Neuron (in vitro differentiated cells): ENCODE measurements around the gene CST11.

Experiments used
- H2AFZ ChIP-seq: one replicate; pipeline ENCODE4 v1.6.1; 2013; ENCODE audit warnings: low read depth, mild to moderate bottlenecking, inconsistent platforms, low read length, moderate library complexity
- H3K27me3 ChIP-seq: one replicate; pipeline ENCODE4 v1.6.1; 2013; ENCODE audit warnings: low read length; ENCODE audit not compliant: insufficient read depth
- H3K36me3 ChIP-seq: one replicate; pipeline ENCODE4 v1.6.1; 2013; ENCODE audit warnings: low read length; ENCODE audit not compliant: insufficient read depth
- H3K4me1 ChIP-seq: one replicate; pipeline ENCODE4 v1.6.1; 2013; ENCODE audit warnings: low read length; ENCODE audit not compliant: insufficient read depth
- H3K4me3 ChIP-seq: 2 replicates; pipeline ENCODE4 v1.5.1; 2013; ENCODE audit warnings: mild to moderate bottlenecking, low read length, moderate library complexity
- H3K9me3 ChIP-seq: one replicate; pipeline ENCODE4 v1.6.1; 2013; ENCODE audit warnings: low read length

CST11 gene

DNA sequence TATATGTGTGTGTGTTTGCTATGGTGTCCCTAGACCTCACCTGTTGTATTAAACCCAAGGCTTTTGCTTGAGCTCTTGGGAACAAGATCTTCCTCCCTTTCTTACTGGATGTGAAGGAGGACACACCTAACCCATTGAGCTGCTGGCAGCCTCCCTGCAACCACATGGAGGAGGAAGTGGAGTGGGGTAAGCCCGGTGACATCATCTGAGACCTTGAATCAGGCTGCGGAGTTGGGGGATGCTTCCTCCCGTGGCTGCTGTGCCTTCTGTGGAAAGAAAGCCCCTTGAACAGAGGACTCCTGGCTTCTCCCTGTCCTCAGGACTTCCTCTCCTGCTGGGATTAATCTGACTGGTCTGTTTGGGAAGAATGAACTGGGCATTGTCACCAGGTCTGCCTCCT lies 3.3 kb downstream of the CST11 start:
- no peaks in the 10 kb centered on the region for H3K36me3 ChIP-seq
- H2AFZ ChIP-seq: no peak overlapping the region
- no peaks in the 10 kb centered on the region for H3K4me1 ChIP-seq
- no peak overlapping the region for H3K4me3 ChIP-seq
- no peaks in the 10 kb centered on the region for H3K9me3 ChIP-seq
- peaks cover 4% of the 10 kb centered on the region for H3K27me3 ChIP-seq

DNA sequence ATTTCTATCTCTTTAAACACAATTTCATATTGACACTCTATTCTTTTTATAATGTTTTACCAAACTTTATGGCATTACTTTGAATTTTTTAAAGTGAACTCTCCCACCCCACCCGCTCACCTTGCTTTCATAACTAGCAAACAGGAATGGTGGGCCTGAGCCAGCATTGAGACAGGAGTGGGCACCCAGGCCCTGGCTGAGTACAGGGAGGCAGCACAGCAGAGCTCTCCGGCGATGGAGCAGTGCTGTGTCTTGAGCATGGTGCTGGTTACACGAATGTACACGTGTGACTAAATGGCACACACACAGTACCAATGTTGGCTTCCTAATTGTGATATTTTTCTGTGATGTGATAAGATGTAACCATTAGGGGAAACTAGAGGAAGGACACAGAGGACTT lies 4.5 kb downstream of the CST11 start:
- Histone ChIP-seq H2AFZ (no peak overlapping the region), H3K27me3 (peaks cover 4% of the 10 kb centered on the region)

DNA sequence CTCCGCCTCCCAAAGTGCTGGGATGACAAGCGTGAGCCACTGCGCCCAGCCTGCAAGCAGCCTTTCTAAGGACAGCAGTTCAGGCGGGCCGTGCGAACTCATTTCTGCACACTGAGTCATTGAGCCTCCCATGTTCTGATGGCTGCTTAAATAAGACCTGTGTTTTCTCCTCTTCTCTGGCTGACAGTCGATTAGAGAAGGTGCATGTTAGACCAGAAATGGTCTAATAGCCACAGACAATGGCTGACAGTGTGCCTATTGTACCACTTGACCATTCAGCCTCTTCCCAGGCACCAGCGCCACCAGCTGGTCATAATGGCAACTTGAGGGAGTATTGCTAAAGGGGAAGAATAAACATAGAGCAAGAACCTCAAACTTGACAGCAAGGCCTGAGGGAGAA lies 6.2 kb downstream of the CST11 start:
- Histone ChIP-seq H2AFZ (no peak overlapping the region), H3K4me3 (no peak overlapping the region), H3K9me3 (no peaks in the 10 kb centered on the region), H3K36me3 (no peaks in the 10 kb centered on the region), H3K27me3 (no peaks in the 10 kb centered on the region), H3K4me1 (no peaks in the 10 kb centered on the region)

More for the DNA sequence above, 4.5 kb downstream of the CST11 start:
- H3K4me1 ChIP-seq: no peaks in the 10 kb centered on the region
- no peaks in the 10 kb centered on the region for H3K36me3 ChIP-seq
- H3K9me3 ChIP-seq: no peaks in the 10 kb centered on the region
- no peak overlapping the region for H3K4me3 ChIP-seq

DNA sequence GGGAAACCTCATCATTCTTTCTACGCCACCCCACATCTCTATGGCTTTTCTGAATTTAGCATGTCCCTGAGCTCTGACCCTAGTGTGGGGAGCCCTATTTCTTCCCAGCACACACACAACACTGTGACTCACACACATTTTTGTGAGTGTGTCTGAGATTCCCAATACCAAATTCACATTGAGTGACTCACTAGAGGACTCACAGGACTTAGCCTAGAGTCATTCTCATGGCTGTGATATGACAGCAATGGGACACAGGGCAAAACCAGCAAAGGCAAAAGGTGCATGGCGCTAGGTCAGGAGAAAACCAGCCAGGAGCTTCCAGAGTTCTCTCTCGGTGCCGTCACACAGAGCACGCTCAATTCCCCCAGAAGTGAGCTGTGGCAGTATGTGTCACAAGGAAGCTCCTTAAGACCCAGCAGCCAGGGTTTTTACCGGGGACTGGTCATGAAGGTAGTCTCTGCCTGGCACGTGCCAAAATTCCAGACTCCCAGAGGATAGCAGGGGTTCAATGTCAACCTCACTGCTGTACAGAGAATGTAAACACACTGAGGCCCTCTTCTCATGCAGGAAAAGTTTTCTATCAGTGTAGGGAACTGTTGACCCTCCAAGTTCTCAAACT lies 7.0 kb downstream of the CST11 start:
- Histone ChIP-seq H3K36me3 (no peaks in the 10 kb centered on the region), H2AFZ (no peak overlapping the region), H3K4me3 (no peak overlapping the region), H3K9me3 (no peaks in the 10 kb centered on the region), H3K4me1 (no peaks in the 10 kb centered on the region), H3K27me3 (no peaks in the 10 kb centered on the region)

DNA sequence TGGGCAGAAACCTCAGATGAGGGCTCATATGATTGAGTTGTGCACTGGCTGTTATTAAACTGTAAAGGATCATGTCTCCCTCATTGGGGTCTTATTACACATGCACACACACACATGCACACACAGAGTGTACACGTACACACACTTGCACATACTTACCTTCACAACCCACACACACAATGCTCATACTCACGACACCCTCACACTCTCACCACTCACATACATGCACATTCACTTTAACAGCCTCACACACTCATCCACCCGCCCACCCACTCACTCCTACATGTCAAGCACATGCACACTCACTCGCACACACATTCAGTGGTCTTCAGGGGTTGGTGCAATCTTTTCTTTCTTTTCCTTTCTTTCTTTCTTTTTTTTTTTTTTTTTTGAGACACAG lies 7.8 kb downstream of the CST11 start:
- H3K4me3 ChIP-seq: no peak overlapping the region
- H3K9me3 ChIP-seq: no peaks in the 10 kb centered on the region
- H3K4me1 ChIP-seq: no peaks in the 10 kb centered on the region
- H3K27me3 ChIP-seq: peaks cover 5% of the 10 kb centered on the region
- no peaks in the 10 kb centered on the region for H3K36me3 ChIP-seq
- H2AFZ ChIP-seq: no peak overlapping the region

DNA sequence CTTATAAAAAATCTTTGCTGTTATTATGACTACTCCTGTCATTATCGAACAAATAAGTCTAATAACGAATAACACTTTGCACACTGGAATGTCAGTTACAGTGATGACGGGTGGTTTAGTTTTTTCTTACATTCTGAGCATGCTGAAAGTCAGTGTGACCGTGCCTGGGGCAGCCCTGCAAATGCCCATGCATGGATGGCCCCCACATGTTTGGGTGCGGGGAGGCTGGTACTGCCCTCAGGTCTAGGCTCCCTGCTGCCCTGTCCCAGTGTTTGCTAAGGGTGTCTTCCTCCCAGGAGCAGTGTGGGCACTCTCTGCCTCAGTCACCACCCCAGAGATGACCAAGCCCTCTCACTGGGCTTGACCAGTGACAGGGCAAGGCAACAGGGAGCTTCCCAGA lies 10.2 kb downstream of the CST11 start:
- Histone ChIP-seq H3K4me3 (no peak overlapping the region), H3K9me3 (no peaks in the 10 kb centered on the region), H3K36me3 (no peaks in the 10 kb centered on the region), H2AFZ (no peak overlapping the region), H3K4me1 (no peaks in the 10 kb centered on the region), H3K27me3 (peaks cover 14% of the 10 kb centered on the region)

DNA sequence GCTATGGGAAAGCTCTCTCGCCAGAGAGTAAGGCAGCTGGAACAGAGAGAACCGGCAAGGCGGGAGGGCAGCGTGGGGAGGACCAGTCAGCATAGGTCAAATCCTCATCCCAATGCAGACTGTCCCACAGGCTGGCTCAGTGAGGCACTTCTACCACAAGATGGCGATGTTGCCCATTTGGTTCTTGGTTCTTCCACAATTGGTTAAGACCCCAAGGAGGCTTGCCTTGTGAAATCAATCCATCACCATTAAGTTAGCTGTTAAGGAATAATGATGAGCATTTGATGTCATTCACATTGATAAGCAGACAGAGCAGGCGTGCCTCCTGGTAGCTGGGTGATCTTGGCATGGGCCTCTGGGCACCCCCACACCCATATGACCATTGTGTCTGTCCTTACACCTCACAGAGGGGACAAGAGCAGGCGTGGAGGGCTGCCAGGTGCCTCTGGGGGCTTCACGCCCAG lies 10.8 kb downstream of the CST11 start:
- Histone ChIP-seq H3K9me3 (no peaks in the 10 kb centered on the region), H3K4me1 (no peaks in the 10 kb centered on the region), H3K36me3 (no peaks in the 10 kb centered on the region), H3K4me3 (no peak overlapping the region), H3K27me3 (peaks cover 14% of the 10 kb centered on the region), H2AFZ (no peak overlapping the region)

DNA sequence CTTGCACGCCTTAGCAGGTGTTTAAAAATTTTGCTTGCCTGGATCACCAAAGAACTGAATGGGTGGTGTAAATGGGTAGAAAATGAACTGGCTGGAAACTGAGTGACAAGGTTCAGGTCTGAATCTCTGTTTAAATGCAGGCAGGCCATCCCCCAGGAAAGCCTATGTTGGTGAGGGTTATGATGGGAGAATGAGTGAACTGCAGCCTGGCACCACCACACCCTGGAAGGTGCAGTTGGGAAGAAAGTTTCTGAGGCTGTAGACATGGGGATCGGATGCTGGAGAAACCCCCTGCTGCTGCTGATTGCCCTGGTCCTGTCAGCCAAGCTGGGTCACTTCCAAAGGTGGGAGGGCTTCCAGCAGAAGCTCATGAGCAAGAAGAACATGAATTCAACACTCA lies 12.7 kb downstream of the CST11 start:
- Histone ChIP-seq H3K4me1 (no peaks in the 10 kb centered on the region), H3K27me3 (peaks cover 23% of the 10 kb centered on the region), H3K4me3 (no peak overlapping the region), H2AFZ (no peak overlapping the region), H3K36me3 (no peaks in the 10 kb centered on the region), H3K9me3 (no peaks in the 10 kb centered on the region)

DNA sequence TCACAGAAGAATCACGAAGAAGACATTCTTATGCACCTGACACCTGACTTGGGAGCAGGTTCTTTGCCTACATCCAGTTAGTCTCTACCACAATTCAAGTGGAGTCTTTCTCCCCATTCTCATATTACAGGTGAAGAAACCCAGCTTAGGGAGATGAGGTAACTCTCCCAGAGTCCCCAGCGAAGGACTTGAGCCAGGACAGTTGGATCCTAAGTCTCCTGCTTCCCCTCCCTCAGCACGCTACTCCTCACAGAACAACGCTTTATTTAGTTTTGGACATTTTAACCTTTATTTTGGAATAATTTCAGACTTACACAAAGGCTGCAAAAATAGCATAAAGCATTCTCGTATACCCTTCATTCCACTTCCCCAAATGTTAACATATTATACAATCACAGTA lies 14.0 kb downstream of the CST11 start:
- Histone ChIP-seq H3K27me3 (peaks cover 23% of the 10 kb centered on the region), H3K9me3 (no peaks in the 10 kb centered on the region), H2AFZ (no peak overlapping the region), H3K36me3 (no peaks in the 10 kb centered on the region), H3K4me3 (no peak overlapping the region), H3K4me1 (no peaks in the 10 kb centered on the region)

DNA sequence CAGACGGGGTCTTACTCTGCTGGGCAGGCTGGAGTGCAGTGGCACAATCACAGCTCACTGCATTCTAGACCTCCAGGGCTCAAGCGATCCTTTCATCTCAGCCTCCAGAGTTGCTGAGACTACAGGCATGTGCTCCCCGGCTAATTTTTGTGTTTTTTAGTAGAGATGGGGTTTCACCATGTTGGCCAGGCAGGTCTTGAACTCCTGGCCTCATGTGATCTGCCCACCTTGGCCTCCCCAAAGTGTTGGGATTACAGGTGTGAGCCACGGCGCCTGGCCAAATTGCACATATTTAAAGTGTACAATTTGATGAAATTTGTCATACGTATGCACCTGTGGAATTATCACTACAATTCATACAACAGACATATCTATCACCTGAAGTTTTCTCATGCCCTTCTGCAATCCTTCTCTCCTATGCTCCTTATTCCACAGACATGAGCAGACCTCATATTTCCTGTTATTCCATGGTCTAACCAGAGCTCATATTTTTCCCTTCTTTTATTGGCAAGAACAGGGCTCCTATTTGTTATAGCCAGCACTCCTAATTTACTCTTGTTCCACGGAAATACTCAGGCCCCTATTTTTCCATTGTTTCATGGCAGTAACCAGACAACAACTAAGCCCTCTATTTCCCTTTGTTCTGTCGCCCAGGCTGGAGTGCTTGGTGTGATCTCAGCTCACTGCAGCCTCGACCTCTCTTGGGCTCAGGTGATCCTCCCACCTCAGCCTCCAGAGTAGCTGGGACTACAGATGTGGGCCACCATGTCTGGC lies 15.4 kb downstream of the CST11 start:
- Histone ChIP-seq H3K9me3 (no peaks in the 10 kb centered on the region), H2AFZ (no peak overlapping the region), H3K27me3 (peaks cover 23% of the 10 kb centered on the region), H3K4me1 (no peaks in the 10 kb centered on the region), H3K36me3 (no peaks in the 10 kb centered on the region), H3K4me3 (no peak overlapping the region)

DNA sequence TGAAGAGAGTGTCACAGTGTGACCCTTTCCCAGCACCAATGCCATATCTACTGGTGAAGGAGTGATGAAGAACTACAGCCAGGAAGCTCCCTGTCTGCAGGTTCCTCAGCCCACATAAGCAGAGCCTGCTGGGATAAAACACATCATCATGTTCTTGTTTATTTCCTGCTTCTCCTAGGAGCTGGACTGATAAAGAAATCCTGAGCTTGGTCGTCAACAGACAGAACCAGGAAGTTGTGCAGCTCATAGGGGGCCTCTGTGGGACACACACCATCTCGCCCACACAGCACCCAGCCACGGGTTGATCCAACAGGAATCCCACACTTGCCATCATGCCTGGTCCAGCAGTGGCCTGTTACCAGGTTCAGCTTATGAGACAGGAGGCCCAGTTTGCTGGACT lies 16.0 kb downstream of the CST11 start:
- H3K4me3 ChIP-seq: no peak overlapping the region
- H3K9me3 ChIP-seq: no peaks in the 10 kb centered on the region
- H3K27me3 ChIP-seq: peaks cover 23% of the 10 kb centered on the region
- H3K4me1 ChIP-seq: no peaks in the 10 kb centered on the region
- no peak overlapping the region for H2AFZ ChIP-seq
- no peaks in the 10 kb centered on the region for H3K36me3 ChIP-seq

DNA sequence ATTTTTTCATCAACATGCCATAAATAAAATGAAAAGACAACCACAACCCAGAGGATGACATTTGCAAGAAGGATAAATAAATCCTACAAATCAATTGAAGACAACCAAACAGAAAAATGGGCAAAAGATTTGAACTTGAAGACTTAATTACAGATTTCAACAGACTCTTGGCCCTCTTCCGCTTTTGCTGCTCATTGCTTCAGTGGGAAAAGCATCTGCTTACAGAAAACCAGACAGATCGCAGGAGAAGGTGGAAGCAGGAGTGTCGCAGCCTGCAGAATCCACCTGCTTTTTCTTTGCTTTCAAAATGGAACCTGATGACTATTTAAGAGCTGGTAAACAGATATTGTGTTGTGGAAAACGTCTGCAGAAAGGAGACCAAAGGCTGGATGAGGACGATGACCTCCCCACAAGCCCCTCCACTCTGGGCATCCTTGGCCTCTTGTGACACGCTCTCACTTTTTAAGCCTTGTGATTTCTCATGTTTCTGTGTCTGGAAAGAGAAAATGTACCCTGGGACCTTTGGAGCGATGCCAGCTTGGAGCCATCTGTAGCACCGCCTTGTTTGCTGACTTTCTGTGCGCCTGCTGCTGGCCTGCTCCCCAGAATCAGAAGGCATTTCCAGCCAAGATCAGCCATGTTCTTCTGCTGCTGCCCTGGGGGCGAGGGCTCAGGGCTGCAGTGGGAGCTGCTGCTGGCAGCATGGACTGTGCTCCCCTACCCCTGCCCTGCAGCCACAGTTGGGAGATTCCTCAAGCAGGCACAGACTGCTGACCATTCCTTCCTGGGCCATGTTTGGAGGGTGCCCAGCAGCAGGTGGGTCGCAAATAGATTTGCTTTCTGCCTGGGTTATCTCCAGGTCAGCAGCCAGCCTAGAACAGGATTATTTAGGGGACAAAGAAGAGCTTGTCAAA lies 16.8 kb downstream of the CST11 start:
- Histone ChIP-seq H2AFZ (no peak overlapping the region), H3K4me3 (no peak overlapping the region), H3K4me1 (no peaks in the 10 kb centered on the region), H3K9me3 (no peaks in the 10 kb centered on the region), H3K27me3 (peaks cover 23% of the 10 kb centered on the region), H3K36me3 (no peaks in the 10 kb centered on the region)
